H1 (cell line): ENCODE results near the gene MYH13. TPM values are rescaled to one million over a fixed set of nuclear protein-coding genes. Genes with fewer than 3 reads are reported as not detected.

Source experiments
- CTCF ChIA-PET: fragments of 300-600 bp; sonication (Branson Sonifier 250); formaldehyde crosslinking; loops from one replicate; lab custom pipeline; 2021; ENCODE audit not compliant: partially characterized antibody; lab: Charles Lee
- POLR2A ChIA-PET: fragments of 300-600 bp; sonication (Branson Sonifier 250); formaldehyde crosslinking; loops from one replicate; lab custom pipeline; 2021; ENCODE audit warnings: inconsistent platforms; ENCODE audit not compliant: partially characterized antibody; lab: Charles Lee
- DNase-seq, 2 experiments: peaks; one replicate each; pipeline versions ENCODE4 v3.0.0 to v3.0.0-alpha.2; 2010 to 2022; ENCODE audit warnings: low spot score in 2 of 2, low read depth in 1 of 2, mixed read lengths in 1 of 2
- FAIRE-seq: peaks from 2 replicates; lab custom pipeline; 2011; peaks lifted over from hg19 to GRCh38; lab: Jason Lieb, UNC
- H2AFZ ChIP-seq: 2 replicates; pipeline ENCODE4 v1.8.1; 2012; ENCODE audit warnings: low read length, inconsistent platforms
- H2AK5ac ChIP-seq: 2 replicates; pipeline ENCODE4 v1.6.1; 2013; ENCODE audit warnings: low read depth, low read length
- H2BK120ac ChIP-seq: replicated peaks from 2 replicates; pipeline ENCODE3; 2013; ENCODE audit warnings: low read depth, low read length, inconsistent platforms
- H2BK12ac ChIP-seq: 2 replicates; pipeline ENCODE4 v1.6.1; 2013; ENCODE audit warnings: low read depth, low read length
- H2BK15ac ChIP-seq: 2 replicates; pipeline ENCODE4 v1.6.1; 2013; ENCODE audit warnings: low read length
- H2BK20ac ChIP-seq: 2 replicates; pipeline ENCODE4 v1.6.1; 2013; ENCODE audit warnings: low read length
- H2BK5ac ChIP-seq: 2 replicates; pipeline ENCODE4 v1.6.1; 2013; ENCODE audit warnings: low read depth, low read length
- H3K14ac ChIP-seq: 2 replicates; pipeline ENCODE4 v1.6.1; 2013; ENCODE audit warnings: inconsistent platforms; ENCODE audit not compliant: insufficient read length
- H3K18ac ChIP-seq: 2 replicates; pipeline ENCODE4 v1.6.1; 2013; ENCODE audit warnings: low read length; ENCODE audit errors: extremely low read depth
- H3K23ac ChIP-seq: 2 replicates; pipeline ENCODE4 v1.6.1; 2013; ENCODE audit warnings: inconsistent platforms; ENCODE audit not compliant: insufficient read length
- H3K23me2 ChIP-seq: 2 replicates; pipeline ENCODE4 v1.6.1; 2013; ENCODE audit warnings: low read depth, low read length
- H3K27ac ChIP-seq: 2 replicates; pipeline ENCODE4 v1.6.1; 2011; ENCODE audit warnings: low read depth, low read length, inconsistent platforms
- H3K27me3 ChIP-seq, 4 experiments: replicated peaks in 1 of 4; 1 replicate in 1 of 4; 2 replicates in 3 of 4; pipeline versions ENCODE4 v1.6.1 to v1.8.1; 2011 to 2013; ENCODE audit warnings: low read length in 3 of 4, mild to moderate bottlenecking in 3 of 4, inconsistent platforms in 2 of 4, mixed read lengths in 2 of 4, moderate library complexity in 1 of 4; ENCODE audit not compliant: control insufficient read depth in 3 of 4, insufficient read depth in 3 of 4; ENCODE audit errors: extremely low read depth in 1 of 4
- H3K36me3 ChIP-seq, 4 experiments: 2 replicates each; pipeline versions ENCODE4 v1.6.1 to v1.8.1; 2011 to 2013; ENCODE audit warnings: mild to moderate bottlenecking in 4 of 4, low read length in 3 of 4, moderate library complexity in 2 of 4, control low read depth in 1 of 4, inconsistent platforms in 1 of 4; ENCODE audit not compliant: insufficient read depth in 4 of 4, control insufficient read depth in 2 of 4
- H3K4ac ChIP-seq: replicated peaks from 2 replicates; pipeline ENCODE3; 2013; ENCODE audit warnings: low read length, low read depth, mixed read lengths, inconsistent platforms; ENCODE audit not compliant: insufficient read length
- H3K4me1 ChIP-seq, 4 experiments: replicated peaks in 1 of 4; 1 replicate in 1 of 4; 2 replicates in 3 of 4; pipeline versions ENCODE4 v1.6.1 to v1.8.1; 2011 to 2013; ENCODE audit warnings: low read length in 3 of 4, inconsistent platforms in 2 of 4, mixed read lengths in 1 of 4; ENCODE audit not compliant: insufficient read depth in 4 of 4, control insufficient read depth in 3 of 4
- H3K4me2 ChIP-seq, 2 experiments: 2 replicates each; pipeline versions ENCODE4 v1.6.1 to v1.8.1; 2011 to 2013; ENCODE audit warnings: low read depth in 2 of 2, low read length in 2 of 2, control low read depth in 1 of 2, inconsistent platforms in 1 of 2, mild to moderate bottlenecking in 1 of 2; ENCODE audit not compliant: insufficient read depth in 1 of 2
- H3K4me3 ChIP-seq, 4 experiments: fragments of 200-600, 300-600 bp in 1 of 4; sonication (generic), shearing (Covaris generic), sonication (Bioruptor Twin) in 1 of 4; 2 replicates each; pipeline versions ENCODE4 v1.5.1 to v1.8.1; 2011 to 2016; ENCODE audit warnings: low read length in 4 of 4, low read depth in 3 of 4, control low read depth in 2 of 4, inconsistent platforms in 2 of 4, mild to moderate bottlenecking in 2 of 4, mixed read lengths in 1 of 4, moderate library complexity in 1 of 4; ENCODE audit not compliant: insufficient read depth in 2 of 4; ENCODE audit errors: extremely low read depth in 1 of 4
- H3K56ac ChIP-seq: replicated peaks from 2 replicates; pipeline ENCODE3; 2013; ENCODE audit warnings: low read depth, mild to moderate bottlenecking, mixed read lengths, low read length, inconsistent platforms; ENCODE audit not compliant: insufficient read length
- H3K79me1 ChIP-seq: 2 replicates; pipeline ENCODE4 v1.6.1; 2013; ENCODE audit warnings: low read depth, low read length, control low read depth
- H3K79me2 ChIP-seq, 2 experiments: 2 replicates each; pipeline versions ENCODE4 v1.6.1 to v1.8.1; 2012 to 2013; ENCODE audit warnings: low read length in 2 of 2, mild to moderate bottlenecking in 2 of 2, inconsistent platforms in 1 of 2; ENCODE audit not compliant: insufficient read depth in 2 of 2, control insufficient read depth in 1 of 2
- H3K9ac ChIP-seq, 4 experiments: replicated peaks in 1 of 4; 1 replicate in 1 of 4; 2 replicates in 3 of 4; pipeline versions ENCODE4 v1.6.1 to v1.8.1; 2011 to 2013; ENCODE audit warnings: low read depth in 3 of 4, low read length in 3 of 4, control low read depth in 2 of 4, mild to moderate bottlenecking in 2 of 4, moderate library complexity in 2 of 4, inconsistent platforms in 1 of 4; ENCODE audit errors: extremely low read depth in 1 of 4
- H3K9me3 ChIP-seq, 2 experiments: 2 replicates each; pipeline versions ENCODE4 v1.6.1 to v1.8.1; 2012 to 2013; ENCODE audit warnings: mild to moderate bottlenecking in 2 of 2, moderate library complexity in 2 of 2, control low read depth in 1 of 2, inconsistent platforms in 1 of 2, low read depth in 1 of 2, low read length in 1 of 2, mixed read lengths in 1 of 2; ENCODE audit not compliant: insufficient read depth in 2 of 2
- H4K20me1 ChIP-seq, 2 experiments: replicated peaks in 1 of 2; 2 replicates each; pipeline versions ENCODE3 to v1.8.1; 2011 to 2013; ENCODE audit warnings: inconsistent platforms in 2 of 2, low read length in 2 of 2, mild to moderate bottlenecking in 1 of 2; ENCODE audit not compliant: insufficient read depth in 2 of 2, control insufficient read depth in 1 of 2
- H4K5ac ChIP-seq: 2 replicates; pipeline ENCODE4 v1.6.1; 2013; ENCODE audit warnings: low read length, low read depth, mixed read lengths, inconsistent platforms; ENCODE audit not compliant: insufficient read length
- H4K8ac ChIP-seq: 2 replicates; pipeline ENCODE4 v1.8.0; 2013; ENCODE audit warnings: mild to moderate bottlenecking, moderate library complexity, low read length, inconsistent platforms; ENCODE audit not compliant: insufficient read depth; ENCODE audit errors: extremely low read depth
- H4K91ac ChIP-seq: replicated peaks from 2 replicates; pipeline ENCODE3; 2013; ENCODE audit warnings: low read length, mixed read lengths, inconsistent platforms; ENCODE audit not compliant: insufficient read length
- ATF2 ChIP-seq: IDR thresholded peaks from 2 replicates; pipeline ENCODE4 v1.6.1; 2012; ENCODE audit warnings: low read length, inconsistent platforms
- CBX8 ChIP-seq: fragments of 300-800, 300-1000 bp; sonication (generic); IDR thresholded peaks from 2 replicates; pipeline ENCODE4 v1.7.1; 2016; ENCODE audit warnings: low read depth, low read length, borderline replicate concordance
- E2F6 ChIP-seq: IDR thresholded peaks from 2 replicates; pipeline ENCODE4 v1.6.1; 2012; ENCODE audit warnings: inconsistent platforms
- KDM5A ChIP-seq: fragments of 200-600 bp; IDR thresholded peaks from 2 replicates; pipeline ENCODE4 v1.7.1; 2012; ENCODE audit warnings: mild to moderate bottlenecking, low read length, inconsistent platforms, mixed read lengths
- POLR2AphosphoS5 ChIP-seq: IDR thresholded peaks from 2 replicates; pipeline ENCODE4 v1.6.1; 2011; ENCODE audit warnings: low read depth, low read length
- POU5F1 ChIP-seq: IDR thresholded peaks from 2 replicates; pipeline ENCODE4 v1.6.1; 2011; ENCODE audit warnings: low read depth, mild to moderate bottlenecking, low read length, moderate library complexity
- USF2 ChIP-seq: IDR thresholded peaks from 2 replicates; pipeline ENCODE4 v1.6.1; 2011; ENCODE audit warnings: low read length, improper control_type of control experiment
- WGBS, 2 experiments: shearing (Covaris generic) in 1 of 2; methylation state at CpG; one replicate each; pipeline versions ENCODE4 v1.1.6 to v1.1.7; 2013 to 2015; ENCODE audit warnings: low lambda C conversion rate in 2 of 2, mixed read lengths in 2 of 2, inconsistent platforms in 1 of 2, low coverage in 1 of 2, missing lambda C conversion rate in 1 of 2; ENCODE audit not compliant: insufficient replicate concordance in 2 of 2, insufficient coverage in 1 of 2, insufficient read length in 1 of 2; ENCODE audit errors: extremely low coverage in 1 of 2, missing lambda C conversion rate in 1 of 2; 5-methylcytosine and 5-hydroxymethylcytosine counted together
- polyA plus RNA-seq, 7 experiments: library from polyadenylated mRNA; depleted of rRNA in 3 of 7; stranded (reverse) in 5 of 7; unstranded in 2 of 7; fragments of >200 nt in 5 of 7; fragments of 200-250 nt in 2 of 7; gene quantifications; 1 replicate in 5 of 7; 2 replicates in 1 of 7; 4 replicates in 1 of 7; pipeline versions ENCODE4 v1.2.1 to v1.2.3, GENCODE V29; 2011 to 2013; ENCODE audit warnings: missing spikeins in 2 of 7, mixed read lengths in 2 of 7
- total RNA-seq: library from RNA; stranded (reverse); fragmentation: NEBNext Ultra II Directional; extraction: Animal tissue kit (Norgen Biotek cat#: 25700); gene quantifications from 2 replicates; pipeline ENCODE4 v1.2.1, GENCODE V29; 2021

The MYH13 gene
- total and polyA plus RNA-seq, 2 of the 8 experiments (the other 6 are each of a cell fraction or from before 2014, with no cell fraction given), result not detected

- Histone ChIP-seq H2BK15ac (no peak overlapping the region), H2AFZ (peak overlapping the region; percentile 14; the same call in 1 of the 2 replicates), H4K8ac (no peak overlapping the region), H3K23ac (no peak overlapping the region), H3K4ac (no peak overlapping the region), H3K79me1 (no peaks in the 10 kb centered on the region), H2BK5ac (no peak overlapping the region), H3K9ac (peak overlapping the region in 1 of 4 experiments; percentile 13; a peak in 1 of 7 replicates), H3K79me2 (no peaks in the 10 kb centered on the region), H3K14ac (no peak overlapping the region), H4K91ac (no peak overlapping the region), H3K36me3 (no peaks in the 10 kb centered on the region), H3K9me3 (peaks cover 3 to 5% of the 10 kb centered on the region in 2 experiments; a peak in 2 of 4 replicates), H3K27me3 (no peaks in the 10 kb centered on the region; a peak in 1 of 7 replicates), H3K18ac (no peak overlapping the region), H4K5ac (no peak overlapping the region), H3K4me2 (no peak overlapping the region)
- WGBS, 2 experiments, result 95% methylated on average over 44 of the region's 44 CpGs; no CpG with 5 or more reads in 1 of the 2 experiments
- no peak for FAIRE-seq
- POLR2A ChIA-PET, result no interaction called here
- TF ChIP-seq KDM5A, result no peak
- TF ChIP-seq POLR2AphosphoS5, result no peak
- TF ChIP-seq ATF2, result no peak
- TF ChIP-seq E2F6, result no peak
- no peak for TF ChIP-seq CBX8
- TF ChIP-seq USF2, result no peak
- no peak for TF ChIP-seq POU5F1
- TF ChIP-seq, all 59 proteins: peak for 0
- Histone ChIP-seq H3K27ac (no peak overlapping the region), H3K4me1 (peaks cover 0 to 3% (median 3%) of the 10 kb centered on the region in 4 experiments; a peak in 4 of 7 replicates), H3K4me3 (no peak overlapping the region), H3K23me2 (no peaks in the 10 kb centered on the region; the same call in 1 of the 2 replicates), H3K56ac (no peak overlapping the region), H2BK12ac (peak overlapping the region; percentile 60; the same call in 1 of the 2 replicates), H4K20me1 (no peaks in the 10 kb centered on the region), H2BK120ac (no peak overlapping the region), H2BK20ac (no peak overlapping the region), H2AK5ac (no peak overlapping the region)
- CTCF ChIA-PET, result interaction anchor here (0.6 to 4.7 kb wide), 14 partner anchors 8 to 541 kb away, joined by 3 to 23 read pairs (median 3); no protein-coding TSS in a partner anchor
- no peak for DNase-seq
Observed at GRCh38 chr17:10309003-10309974, 63.5 kb downstream of the MYH13 start.
